ENCODE data around the gene C20orf204.

DNA sequence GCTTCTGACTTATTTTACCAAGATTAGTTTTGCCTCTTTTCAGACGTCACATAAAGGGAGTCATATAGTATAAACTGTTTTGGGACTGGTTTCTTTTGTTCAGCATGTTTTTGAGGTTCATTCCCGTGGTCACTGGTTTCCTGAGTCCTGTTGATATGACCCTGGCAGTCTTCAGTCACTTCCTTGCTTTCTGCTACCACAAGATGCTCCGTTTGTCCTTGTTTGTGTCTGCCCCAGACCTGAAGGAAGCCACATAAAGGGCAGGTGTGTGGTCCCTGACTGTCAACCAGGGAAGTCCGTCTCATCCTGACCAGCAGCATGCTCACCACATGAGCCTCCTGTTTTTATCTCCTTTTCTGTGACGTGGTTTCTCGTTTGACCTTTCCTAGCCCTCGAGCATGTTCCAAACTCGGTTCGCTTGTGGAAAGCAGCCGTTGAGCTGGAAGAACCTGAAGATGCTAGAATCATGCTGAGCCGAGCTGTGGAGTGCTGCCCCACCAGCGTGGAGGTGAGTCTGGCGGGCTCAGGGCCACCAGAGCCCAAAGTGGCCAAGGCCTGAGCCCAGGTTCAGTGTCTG lies 26.1 kb upstream of the C20orf204 start:
- TF ChIP-seq, protein P1, sequence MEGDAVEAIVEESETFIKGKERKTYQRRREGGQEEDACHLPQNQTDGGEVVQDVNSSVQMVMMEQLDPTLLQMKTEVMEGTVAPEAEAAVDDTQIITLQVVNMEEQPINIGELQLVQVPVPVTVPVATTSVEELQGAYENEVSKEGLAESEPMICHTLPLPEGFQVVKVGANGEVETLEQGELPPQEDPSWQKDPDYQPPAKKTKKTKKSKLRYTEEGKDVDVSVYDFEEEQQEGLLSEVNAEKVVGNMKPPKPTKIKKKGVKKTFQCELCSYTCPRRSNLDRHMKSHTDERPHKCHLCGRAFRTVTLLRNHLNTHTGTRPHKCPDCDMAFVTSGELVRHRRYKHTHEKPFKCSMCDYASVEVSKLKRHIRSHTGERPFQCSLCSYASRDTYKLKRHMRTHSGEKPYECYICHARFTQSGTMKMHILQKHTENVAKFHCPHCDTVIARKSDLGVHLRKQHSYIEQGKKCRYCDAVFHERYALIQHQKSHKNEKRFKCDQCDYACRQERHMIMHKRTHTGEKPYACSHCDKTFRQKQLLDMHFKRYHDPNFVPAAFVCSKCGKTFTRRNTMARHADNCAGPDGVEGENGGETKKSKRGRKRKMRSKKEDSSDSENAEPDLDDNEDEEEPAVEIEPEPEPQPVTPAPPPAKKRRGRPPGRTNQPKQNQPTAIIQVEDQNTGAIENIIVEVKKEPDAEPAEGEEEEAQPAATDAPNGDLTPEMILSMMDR (conservative IDR thresholded peaks at IDR 0.05): no peak
- TF ChIP-seq ZFX (IDR thresholded peaks at IDR 0.05): no peak

All from C4-2B (cell line).